Left cardiac atrium (tissue), 4 donors: ENCODE results near the gene TAPBP. TPM values are rescaled to one million over a fixed set of nuclear protein-coding genes. Genes with fewer than 3 reads are reported as not detected.
"Not testable (repeated sequence)": the region's sequence is repeated elsewhere in the genome, so short reads cannot be mapped to it uniquely, and the experiment has no call there.

Source experiments
- ATAC-seq, 2 donors: fragments of 200-7000 bp; cut with Tn5 transposase; one replicate each; pipeline ENCODE4 v1.9.1; 2020; ENCODE audit warnings: mild to moderate bottlenecking in 2 of 2, moderate library complexity in 2 of 2
- DNase-seq: peaks from one replicate; pipeline ENCODE4 v3.0.0-alpha.2; 2020
- intact Hi-C, 2 donors: fragments of 100-400 bp; cut with DNase I; formaldehyde crosslinking; loops; one replicate each; pipeline versions ENCODE4 v1.14.1 to v1.15.1; 2022 to 2023
- total RNA-seq, 2 donors: library from RNA; stranded (reverse); fragmentation: NEBNext Ultra II Directional; extraction: Animal tissue kit (Norgen Biotek cat#: 25700); gene quantifications; one replicate each; pipeline ENCODE4 v1.2.1, GENCODE V29; 2021
- donor health status: DM: no; HTN: yes; CAD: no.
- donor health status: DM: no; HTN: yes; CAD: no; lungs with severe emphysema.
- donor health status: DM: yes; HTN: yes; CAD: no.
- donor health status: Dilated cardiomyopathy.

The TAPBP gene
- total RNA-seq, 2 donors from 2014 or later, result 74.0 to 80.9 TPM

GRCh38 chr6:33280539-33280938 lies 33.3 kb downstream of the TAPBP start:
- no peak for DNase-seq
- intact Hi-C loops, result no loop called here
- ATAC-seq, result no peak

GRCh38 chr6:33279971-33280511 lies 33.8 kb downstream of the TAPBP start:
- intact Hi-C loops, result no loop called here
- DNase-seq, result no peak
- no peak for ATAC-seq

- DNase-seq (no peak), ATAC-seq (no peak)
- intact Hi-C loops, result no loop called here
These were observed 34.6 kb downstream of the TAPBP start for GRCh38 chr6:33279257-33279695.

- intact Hi-C loops, result no loop called here
- no peak for DNase-seq
- ATAC-seq, result no peak
These were observed 35.1 kb downstream of the TAPBP start for GRCh38 chr6:33278810-33279209.

- intact Hi-C loops, result no loop called here
- ATAC-seq, result no peak
These were observed 35.5 kb downstream of the TAPBP start for GRCh38 chr6:33278392-33278741.

GRCh38 chr6:33277663-33278391 lies 36.1 kb downstream of the TAPBP start:
- intact Hi-C loops, result no loop called here
- ATAC-seq, result peak; percentile 1 to 2

More at GRCh38 chr6:33278392-33278741, 35.5 kb downstream of the TAPBP start:
- DNase-seq, result no peak

GRCh38 chr6:33276864-33277662 lies 36.8 kb downstream of the TAPBP start, which contains the start of gene B3GALT4:
B3GALT4 (plus strand) TSS chr6:33277123; CDS start chr6:33277420, 297 bp downstream.
- peak; percentile 79 to 80 for ATAC-seq
- intact Hi-C loops, result no loop called here
- peak; percentile 86 for DNase-seq

More at GRCh38 chr6:33277663-33278391, 36.1 kb downstream of the TAPBP start:
- no peak for DNase-seq

GRCh38 chr6:33276581-33276863 lies 37.4 kb downstream of the TAPBP start:
- no peak for DNase-seq
- intact Hi-C loops, result no loop called here
- ATAC-seq, result no peak

DNA sequence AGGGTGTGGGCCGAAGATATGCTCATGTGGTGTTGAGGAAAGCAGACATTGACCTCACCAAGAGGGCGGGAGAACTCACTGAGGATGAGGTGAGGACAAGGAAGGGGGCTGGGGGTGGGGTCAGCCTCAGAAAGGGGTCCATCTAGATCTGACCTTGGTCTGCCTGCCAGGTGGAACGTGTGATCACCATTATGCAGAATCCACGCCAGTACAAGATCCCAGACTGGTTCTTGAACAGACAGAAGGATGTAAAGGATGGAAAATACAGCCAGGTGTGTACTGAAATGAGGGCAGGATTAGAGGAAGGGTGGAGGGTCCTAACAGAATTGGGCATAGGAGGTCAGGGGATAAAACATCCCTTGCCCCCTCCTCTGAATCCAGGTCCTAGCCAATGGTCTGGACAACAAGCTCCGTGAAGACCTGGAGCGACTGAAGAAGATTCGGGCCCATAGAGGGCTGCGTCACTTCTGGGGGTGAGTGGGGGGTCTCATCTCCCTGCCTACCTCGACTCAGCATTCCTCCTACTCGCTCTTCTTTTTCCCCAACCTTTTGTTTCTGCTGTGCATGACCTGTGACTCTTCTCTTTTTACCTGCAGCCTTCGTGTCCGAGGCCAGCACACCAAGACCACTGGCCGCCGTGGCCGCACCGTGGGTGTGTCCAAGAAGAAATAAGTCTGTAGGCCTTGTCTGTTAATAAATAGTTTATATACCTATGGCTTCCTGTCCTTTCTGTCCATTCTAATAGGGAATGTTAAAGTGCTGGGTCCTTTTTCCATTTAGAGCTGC lies 37.9 kb downstream of the TAPBP start:
- ATAC-seq, intact Hi-C loops, DNase-seq: not testable (repeated sequence)

GRCh38 chr6:33273924-33274902 lies 39.7 kb downstream of the TAPBP start:
- DNase-seq (no peak), ATAC-seq (no peak)
- intact Hi-C loops, result no loop called here

DNA sequence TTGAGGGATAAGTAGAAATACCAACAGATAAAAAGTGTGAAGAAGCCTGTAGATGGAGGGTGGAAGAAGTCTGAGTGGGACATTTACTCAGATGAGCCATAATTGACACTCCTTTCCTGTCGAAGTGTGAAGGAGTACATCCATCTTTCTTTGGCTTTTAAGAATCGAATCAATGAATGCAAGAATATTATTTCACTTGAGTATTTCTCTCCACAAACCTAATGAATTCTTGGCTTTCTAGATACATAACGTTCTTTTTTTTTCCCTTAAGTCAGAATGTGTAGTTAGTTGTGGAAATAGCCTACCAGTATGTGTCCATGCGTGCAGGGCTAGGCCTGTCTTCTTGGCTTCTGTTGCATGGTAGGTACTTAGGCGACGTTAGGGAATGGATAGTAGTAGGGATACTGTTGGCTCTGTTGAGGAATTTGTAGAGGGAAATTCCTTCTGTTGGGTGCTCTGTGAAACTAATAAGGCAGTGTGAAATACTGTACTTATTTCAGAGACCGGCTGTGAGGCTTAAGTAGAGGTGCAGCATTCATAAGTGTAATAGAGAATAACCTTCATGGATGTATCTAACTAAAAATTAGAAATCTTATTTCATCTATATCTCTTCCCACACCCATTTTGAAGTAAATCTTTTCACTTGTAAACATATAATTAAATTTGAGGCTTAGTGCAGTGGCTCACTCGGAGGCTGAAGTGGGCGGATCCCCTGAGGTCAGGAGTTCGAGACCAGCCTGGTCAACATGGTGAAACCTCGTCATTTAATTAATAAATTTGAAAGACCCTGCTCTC lies 40.6 kb downstream of the TAPBP start:
- intact Hi-C loops, result no loop called here
- no peak for ATAC-seq
- DNase-seq, result no peak

DNA sequence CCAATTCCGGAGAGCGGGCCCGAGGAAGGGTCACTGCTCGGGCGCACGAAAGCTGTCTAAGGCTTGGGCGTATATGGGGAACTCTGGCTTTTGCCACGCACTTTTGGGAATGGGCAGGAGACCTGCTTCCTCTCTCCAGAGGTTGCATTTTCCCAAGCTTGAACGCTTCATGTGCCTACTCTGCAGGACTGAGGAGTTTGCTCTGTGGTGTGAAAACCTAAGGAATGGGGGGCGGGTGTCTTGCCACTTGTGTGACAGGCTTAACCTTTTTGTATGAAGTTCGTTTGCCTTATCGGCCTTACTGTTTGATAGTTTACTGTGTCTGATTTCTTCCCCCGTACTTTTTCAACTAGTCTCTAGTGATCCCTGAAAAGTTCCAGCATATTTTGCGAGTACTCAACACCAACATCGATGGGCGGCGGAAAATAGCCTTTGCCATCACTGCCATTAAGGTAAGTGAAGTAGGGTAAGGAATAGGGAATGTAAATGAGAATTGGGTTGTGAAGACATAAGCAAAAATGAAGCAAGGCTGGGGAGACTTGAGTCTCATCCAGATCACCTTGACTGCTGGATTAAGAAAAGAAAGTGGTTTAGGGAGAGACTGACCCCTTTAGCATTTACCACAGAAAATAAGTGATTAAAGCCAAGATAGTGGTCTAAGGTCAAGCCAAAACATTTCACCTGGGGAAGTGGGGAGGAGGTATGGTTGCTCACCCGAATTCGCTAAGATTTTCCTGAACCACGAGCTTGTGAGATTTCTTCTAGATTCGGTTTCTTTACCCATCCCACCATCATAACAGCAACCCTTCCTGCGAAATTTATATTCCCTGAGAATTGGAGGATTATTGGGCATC lies 41.4 kb downstream of the TAPBP start:
- peak; percentile 3 to 15 for ATAC-seq
- no peak for DNase-seq
- intact Hi-C loops, result no loop called here

GRCh38 chr6:33271468-33272274 lies 42.2 kb downstream of the TAPBP start, which contains the start of the genes RPS18 and VPS52:
RPS18 (plus strand) TSS chr6:33272075; CDS start chr6:33272120, 45 bp downstream.
VPS52 (minus strand) TSS chr6:33271876; CDS start chr6:33271675, 201 bp downstream.
- intact Hi-C loops, result no loop called here
- ATAC-seq, result peak; percentile 96 to 97
- peak; percentile 94 for DNase-seq

DNA sequence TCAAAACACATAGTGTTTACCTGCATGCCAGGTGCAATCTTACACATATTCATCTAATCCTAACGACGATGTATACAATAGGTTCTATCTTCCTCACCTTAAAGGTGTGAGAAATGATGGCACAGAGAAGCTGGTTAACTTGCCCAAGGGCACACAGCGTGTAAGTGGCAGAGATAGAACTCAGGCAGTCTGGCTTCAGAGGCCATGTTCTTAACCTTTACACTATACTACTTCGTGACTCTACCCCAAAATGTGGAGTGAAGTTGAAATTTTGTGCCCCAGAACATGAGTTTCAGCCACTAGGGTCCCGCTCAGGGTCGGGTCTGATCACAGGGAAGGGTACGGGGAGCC lies 42.8 kb downstream of the TAPBP start:
- ATAC-seq (peak; percentile 10 to 11), DNase-seq (no peak)
- intact Hi-C loops, result no loop called here

DNA sequence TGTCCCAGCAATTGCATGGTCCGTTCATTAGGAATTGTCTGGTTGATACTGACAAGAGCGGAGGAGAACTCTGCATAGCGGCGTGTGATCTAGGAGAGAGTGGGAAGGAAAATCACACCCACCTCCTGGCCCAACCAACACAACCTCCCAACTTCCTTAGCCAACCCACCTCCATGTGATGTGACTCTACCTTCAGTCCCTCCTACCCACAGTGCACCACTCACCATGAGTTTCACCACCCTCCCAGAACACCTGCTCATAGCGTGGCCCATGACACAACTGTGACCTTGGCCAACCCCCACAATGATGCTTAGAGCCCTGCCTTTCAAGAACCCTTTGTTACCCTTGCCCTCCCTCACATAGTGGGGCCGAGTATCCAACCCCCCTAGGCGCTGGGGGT lies 49.9 kb downstream of the TAPBP start:
- DNase-seq (no peak), ATAC-seq (no peak)
- intact Hi-C loops, result no loop called here

GRCh38 chr6:33262490-33262889 lies 51.4 kb downstream of the TAPBP start:
- intact Hi-C loops, DNase-seq, ATAC-seq: not testable (repeated sequence)
